ENCODE data around the gene ANKRD24.

DNA sequence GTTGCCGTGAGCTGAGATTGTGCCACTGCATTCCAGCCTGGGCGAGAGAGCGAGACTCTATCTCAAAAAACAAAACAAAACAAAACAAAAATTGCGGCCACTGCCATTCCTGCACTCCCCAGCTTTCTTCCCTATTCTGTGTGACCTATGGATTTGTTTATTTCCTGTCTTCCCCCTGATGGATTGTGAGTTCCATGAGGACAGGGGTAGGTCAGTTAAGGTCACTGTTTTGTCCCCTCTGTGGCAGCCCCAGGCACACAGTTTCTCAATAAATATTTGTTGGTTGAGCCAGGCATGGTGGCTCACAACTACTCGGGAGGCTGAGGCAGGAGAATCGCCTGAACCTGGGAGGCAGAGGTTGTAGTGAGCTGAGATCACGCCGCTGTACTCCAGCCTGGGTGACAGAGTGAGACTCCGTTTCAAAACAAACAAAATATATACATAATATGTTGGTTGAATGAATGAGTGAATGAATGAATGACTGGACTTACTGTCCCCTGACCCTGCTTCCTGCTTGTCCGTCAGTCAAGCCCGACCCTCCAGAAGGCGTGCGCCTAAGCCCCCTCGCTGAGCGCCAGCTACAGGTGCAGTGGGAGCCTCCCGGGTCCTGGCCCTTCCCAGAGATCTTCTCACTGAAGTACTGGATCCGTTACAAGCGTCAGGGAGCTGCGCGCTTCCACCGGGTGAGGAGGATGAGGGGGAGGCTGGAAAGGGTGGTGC is 51.8 kb downstream of the ANKRD24 start:
- TF ChIP-seq, protein P1, sequence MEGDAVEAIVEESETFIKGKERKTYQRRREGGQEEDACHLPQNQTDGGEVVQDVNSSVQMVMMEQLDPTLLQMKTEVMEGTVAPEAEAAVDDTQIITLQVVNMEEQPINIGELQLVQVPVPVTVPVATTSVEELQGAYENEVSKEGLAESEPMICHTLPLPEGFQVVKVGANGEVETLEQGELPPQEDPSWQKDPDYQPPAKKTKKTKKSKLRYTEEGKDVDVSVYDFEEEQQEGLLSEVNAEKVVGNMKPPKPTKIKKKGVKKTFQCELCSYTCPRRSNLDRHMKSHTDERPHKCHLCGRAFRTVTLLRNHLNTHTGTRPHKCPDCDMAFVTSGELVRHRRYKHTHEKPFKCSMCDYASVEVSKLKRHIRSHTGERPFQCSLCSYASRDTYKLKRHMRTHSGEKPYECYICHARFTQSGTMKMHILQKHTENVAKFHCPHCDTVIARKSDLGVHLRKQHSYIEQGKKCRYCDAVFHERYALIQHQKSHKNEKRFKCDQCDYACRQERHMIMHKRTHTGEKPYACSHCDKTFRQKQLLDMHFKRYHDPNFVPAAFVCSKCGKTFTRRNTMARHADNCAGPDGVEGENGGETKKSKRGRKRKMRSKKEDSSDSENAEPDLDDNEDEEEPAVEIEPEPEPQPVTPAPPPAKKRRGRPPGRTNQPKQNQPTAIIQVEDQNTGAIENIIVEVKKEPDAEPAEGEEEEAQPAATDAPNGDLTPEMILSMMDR (conservative IDR thresholded peaks at IDR 0.05; ENCODE audit: low read length), result no peak
- no peak for TF ChIP-seq EZH2phosphoT487 (IDR thresholded peaks at IDR 0.05; ENCODE audit: borderline replicate concordance)
